GM12878 (cell line): Measurements from ENCODE around the gene SSBP3. TPM values are rescaled to one million over a fixed set of nuclear protein-coding genes. Genes with fewer than 3 reads are reported as not detected.

Source experiments
- ATAC-seq: fragments of 200-7000 bp; cut with Tn5 transposase; 3 replicates; pipeline ENCODE4 v1.9.1; 2020; ENCODE audit warnings: mild to moderate bottlenecking, moderate library complexity
- BruUV-seq: library from RNA; stranded (reverse); fragments of 400-500 nt; replicated peaks from 2 replicates; lab custom pipeline; 2021; lab: Mats Ljungman, UMichigan
- CTCF ChIA-PET: fragments of 300-600 bp; sonication (Branson Sonifier 250); formaldehyde crosslinking; extraction: SDS; loops from one replicate; lab custom pipeline; 2021; ENCODE audit warnings: inconsistent platforms; lab: Yijun Ruan, JAX
- POLR2A ChIA-PET: fragments of 350-600 bp; formaldehyde crosslinking; extraction: SDS; loops from one replicate; lab custom pipeline; 2021; ENCODE audit warnings: inconsistent platforms; lab: Charles Lee
- RAD21 ChIA-PET: fragments of 300-600 bp; sonication (Branson Sonifier 250); formaldehyde crosslinking; loops from one replicate; lab custom pipeline; 2023; ENCODE audit warnings: antibody characterized with exemption; ENCODE audit not compliant: unreplicated experiment; lab: Charles Lee
- SMC1A ChIA-PET: fragments of 300-600 bp; sonication (Branson Sonifier 250); formaldehyde crosslinking; loops from one replicate; lab custom pipeline; 2023; ENCODE audit not compliant: unreplicated experiment, uncharacterized antibody; lab: Charles Lee
- DNase-seq: peaks from one replicate; pipeline ENCODE4 v3.0.0-alpha.2; 2011; ENCODE audit warnings: low read depth, low spot score
- FAIRE-seq: peaks from 3 replicates; lab custom pipeline; 2011; peaks lifted over from hg19 to GRCh38; lab: Jason Lieb, UNC
- H2AFZ ChIP-seq: 2 replicates; pipeline ENCODE4 v1.6.0; 2011; ENCODE audit warnings: low read depth, low read length, control low read depth; ENCODE audit not compliant: control insufficient read depth
- H3K27ac ChIP-seq: 2 replicates; pipeline ENCODE4 v1.5.1; 2011; ENCODE audit warnings: control low read depth; ENCODE audit not compliant: control insufficient read depth, insufficient read depth
- H3K27me3 ChIP-seq, 2 experiments: replicated peaks in 1 of 2; 2 replicates each; pipeline versions ENCODE4 v1.6.0 to v1.6.1; 2011; ENCODE audit warnings: low read length in 1 of 2; ENCODE audit not compliant: control insufficient read depth in 2 of 2, insufficient read depth in 2 of 2
- H3K36me3 ChIP-seq, 2 experiments: 2 replicates each; pipeline ENCODE4 v1.5.1; 2011; ENCODE audit warnings: low read length in 1 of 2; ENCODE audit not compliant: control insufficient read depth in 2 of 2, insufficient read depth in 2 of 2
- H3K4me1 ChIP-seq: 2 replicates; pipeline ENCODE4 v1.6.1; 2011; ENCODE audit warnings: mild to moderate bottlenecking, low read length, moderate library complexity, mixed read lengths; ENCODE audit not compliant: control insufficient read depth, insufficient read depth
- H3K4me2 ChIP-seq: 2 replicates; pipeline ENCODE4 v1.6.0; 2011; ENCODE audit warnings: control low read depth; ENCODE audit not compliant: control insufficient read depth, insufficient read depth
- H3K4me3 ChIP-seq: fragments of 200-600 bp; sonication (generic); 2 replicates; pipeline ENCODE4 v1.5.1; 2016
- H3K79me2 ChIP-seq: 2 replicates; pipeline ENCODE4 v1.6.0; 2011; ENCODE audit warnings: low read length; ENCODE audit not compliant: control insufficient read depth, insufficient read depth
- H3K9ac ChIP-seq: 2 replicates; pipeline ENCODE4 v1.8.0; 2011; ENCODE audit warnings: low read length, control low read depth, mixed read lengths; ENCODE audit not compliant: control insufficient read depth, insufficient read depth
- H3K9me3 ChIP-seq: replicated peaks from 3 replicates; pipeline ENCODE4 v1.5.1; 2011; ENCODE audit warnings: mild to moderate bottlenecking, low read length; ENCODE audit not compliant: control insufficient read depth, insufficient read depth
- H4K20me1 ChIP-seq: 2 replicates; pipeline ENCODE4 v1.6.0; 2011; ENCODE audit not compliant: control insufficient read depth, insufficient read depth
- E2F4 ChIP-seq: IDR thresholded peaks from 2 replicates; pipeline ENCODE4 v1.6.1; 2012; ENCODE audit warnings: low read depth, low read length, improper control_type of control experiment
- IKZF2 ChIP-seq, 2 experiments: fragments of 450-650 bp; IDR thresholded peaks; 2 replicates each; pipeline ENCODE4 v1.6.1; 2017; ENCODE audit warnings: mild to moderate bottlenecking in 2 of 2, moderate library complexity in 2 of 2
- KLF5 ChIP-seq: fragments of 450-650 bp; IDR thresholded peaks from 2 replicates; pipeline ENCODE4 v1.6.1; 2014; ENCODE audit warnings: mild to moderate bottlenecking; ENCODE audit not compliant: partially characterized antibody
- RUNX3 ChIP-seq: IDR thresholded peaks from 2 replicates; pipeline ENCODE4 v1.6.1; 2012; ENCODE audit warnings: low read length, inconsistent platforms
- SMC3 ChIP-seq: IDR thresholded peaks from 2 replicates; pipeline ENCODE4 v1.6.1; 2011; ENCODE audit warnings: low read length, improper control_type of control experiment, borderline replicate concordance
- STAT3 ChIP-seq: IDR thresholded peaks from 2 replicates; pipeline ENCODE4 v1.6.1; 2011; ENCODE audit warnings: low read depth, low read length, improper control_type of control experiment
- WGBS: methylation state at CpG from one replicate; pipeline ENCODE4 v1.1.6; 2016; ENCODE audit warnings: low lambda C conversion rate; ENCODE audit not compliant: insufficient replicate concordance, insufficient coverage; ENCODE audit errors: missing lambda C conversion rate; 5-methylcytosine and 5-hydroxymethylcytosine counted together
- in situ Hi-C: fragments of 300-500 bp; cut with MboI; formaldehyde crosslinking; loops from 9 replicates; pipeline ENCODE4 v1.14.3; 2018; ENCODE audit warnings: mixed read lengths
- intact Hi-C: fragments of 100-400 bp; cut with micrococcal nuclease; formaldehyde crosslinking; loops from one replicate; pipeline ENCODE4 v1.14.2; 2022; ENCODE audit not compliant: unreplicated experiment
- polyA plus RNA-seq, 11 experiments: library from polyadenylated mRNA; depleted of rRNA in 4 of 11; unstranded in 6 of 11; stranded (reverse) in 5 of 11; fragments of >200 nt; fragmentation: Nextera tagmentation in 4 of 11; fragmentation: Illumina TruSeq in 1 of 11; extraction: Ambion mirVana in 4 of 11; extraction: Trizol in 1 of 11; gene quantifications; 1 replicate in 1 of 11; 2 replicates in 10 of 11; pipeline versions ENCODE4 v1.2.1 to v1.2.3, GENCODE V29; 2011 to 2016; ENCODE audit warnings: inconsistent platforms in 2 of 11, missing spikeins in 2 of 11, low read depth in 1 of 11
- total RNA-seq, 4 experiments: library from RNA; depleted of rRNA in 3 of 4; stranded (reverse); fragments of >200 nt in 3 of 4; fragmentation: Illumina TruSeq in 1 of 4; extraction: Trizol in 1 of 4; gene quantifications; 2 replicates each; pipeline versions ENCODE4 v1.2.1 to v1.2.3, GENCODE V29; 2013 to 2021

Gene SSBP3
- total and polyA plus RNA-seq, 10 of the 15 experiments (the other 5 are each of a cell fraction or from before 2014, with no cell fraction given) = 4.1 to 51.7 (median 17.1) TPM

- no peak for TF ChIP-seq E2F4
- TF ChIP-seq KLF5 = no peak
- TF ChIP-seq IKZF2 (IDR thresholded peaks at IDR 0.05) = peak; percentile 12 to 51; a peak in 1 of 4 replicates
- no peak for TF ChIP-seq STAT3
These were observed 24.7 kb downstream of the SSBP3 start (continued) for GRCh38 chr1:54381524-54381923.

GRCh38 chr1:54380290-54380882, 25.8 kb downstream of the SSBP3 start:
- H3K27me3 ChIP-seq = no peaks in the 10 kb centered on the region
- BruUV-seq = no TSS peak
- CTCF ChIA-PET = no interaction called here
- TF ChIP-seq SMC3 = no peak
- 0 out of 2 replicates have a peak, but pooled peaks have one; percentile 16 for TF ChIP-seq RUNX3
- TF ChIP-seq, all 136 proteins: peak for 1
- ATAC-seq = no peak
- Histone ChIP-seq H3K9ac (no peak overlapping the region), H2AFZ (no peak overlapping the region), H3K27ac (no peak overlapping the region), H3K9me3 (no peaks in the 10 kb centered on the region), H3K79me2 (peaks cover 36% of the 10 kb centered on the region), H4K20me1 (no peaks in the 10 kb centered on the region), H3K4me2 (no peak overlapping the region), H3K4me3 (no peak overlapping the region), H3K36me3 (peaks cover 0 to 2% of the 10 kb centered on the region in 2 experiments; a peak in 2 of 4 replicates), H3K4me1 (peaks cover 58% of the 10 kb centered on the region)
- whole genome bisulfite sequencing = 83% methylated on average over 15 of the region's 15 CpGs
- DNase-seq = no peak
- in situ Hi-C loops (no loop called here), intact Hi-C loops (no loop called here)
- no peak for FAIRE-seq
- POLR2A ChIA-PET = interaction anchor here (0.6 to 2.4 kb wide), 3 partner anchors 26 to 1408 kb away, joined by 3 to 7 read pairs (median 6); partner anchors contain the start of gene SSBP3
- SMC1A ChIA-PET = interaction anchor here (1.1 to 1.3 kb wide), 2 partner anchors 12 to 24 kb away, joined by 3 read pairs; no protein-coding TSS in a partner anchor
- RAD21 ChIA-PET = interaction anchor here (1.1 kb wide), 1 partner anchor 27 kb away, joined by 4 read pairs; no protein-coding TSS in a partner anchor
